Activated T-cell treated with anti-CD3 and anti-CD28 coated beads, Interleukin-2, amount 50 U/mL, for 4 hours (primary cell): ENCODE data around the gene NAT16. TPM values are rescaled to one million over a fixed set of nuclear protein-coding genes. Genes with fewer than 3 reads are reported as not detected.

Experiments
- ATAC-seq, 2 donors: fragments of 200-7000 bp; cut with Tn5 transposase; one replicate each; pipeline ENCODE4 v1.10.0; 2021
- DNase-seq: peaks from one replicate; pipeline ENCODE4 v3.0.0-alpha.2; 2020
- H3K27me3 Mint-ChIP-seq: one replicate; pipeline ENCODE4 v1.8.0; 2021; ENCODE audit warnings: low read depth, mixed read lengths
- H3K36me3 Mint-ChIP-seq: one replicate; pipeline ENCODE4 v1.8.0; 2022; ENCODE audit warnings: mixed read lengths; ENCODE audit not compliant: insufficient read depth
- H3K4me1 Mint-ChIP-seq: one replicate; pipeline ENCODE4 v1.8.0; 2021; ENCODE audit warnings: low read depth, mixed read lengths
- H3K4me3 Mint-ChIP-seq: one replicate; pipeline ENCODE4 v1.8.0; 2021; ENCODE audit warnings: mild to moderate bottlenecking, moderate library complexity, mixed read lengths
- H3K9me3 Mint-ChIP-seq: one replicate; pipeline ENCODE4 v1.8.0; 2021; ENCODE audit warnings: mixed read lengths
- total RNA-seq, 3 donors: library from RNA; stranded (reverse); gene quantifications; one replicate each; pipeline ENCODE4 v1.2.1, GENCODE V29; 2021

Gene NAT16
- total RNA-seq: not detected

- Mint-ChIP-seq H3K4me3 (peak within 1 kb of the TSS; percentile 19), H3K27me3 (peaks cover 66% of the 10 kb centered on the region), H3K9me3 (no peaks in the 10 kb centered on the region), H3K36me3 (no peaks in the 10 kb centered on the region), H3K4me1 (peaks cover 6% of the 10 kb centered on the region)
- no peak for DNase-seq
- no peak for ATAC-seq
Measured at GRCh38 chr7:101180130-101180755, at the start of gene NAT16. Gene NAT16 (minus strand): TSS chr7:101180293. CDS start chr7:101174807, 5,486 bp downstream.

DNA sequence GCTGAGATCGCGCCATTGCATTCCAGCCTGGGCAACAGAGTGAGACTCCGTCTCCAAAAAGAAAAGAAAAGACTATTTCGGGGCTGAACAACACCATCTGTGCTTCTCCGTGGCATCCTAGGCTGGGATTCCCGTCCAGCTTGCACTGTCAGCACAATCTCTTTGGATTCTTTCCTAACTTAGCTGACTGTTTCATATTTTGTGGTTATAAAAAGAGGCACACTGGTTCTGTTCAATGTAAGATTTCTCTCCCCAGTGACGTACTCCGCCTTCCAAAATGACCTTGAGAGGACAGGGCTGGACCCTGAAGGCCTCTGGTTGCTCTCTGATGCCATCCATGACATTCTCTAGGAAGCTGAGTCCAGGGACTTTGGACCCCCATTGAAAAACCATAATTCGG lies 46.6 kb upstream of the NAT16 start:
- H3K9me3 Mint-ChIP-seq: no peaks in the 10 kb centered on the region
- H3K36me3 Mint-ChIP-seq: peaks cover 16% of the 10 kb centered on the region
- no peak for ATAC-seq
- peaks cover 7% of the 10 kb centered on the region for H3K4me1 Mint-ChIP-seq
- no peak overlapping the region for H3K4me3 Mint-ChIP-seq
- no peak for DNase-seq
- no peaks in the 10 kb centered on the region for H3K27me3 Mint-ChIP-seq

- no peak for DNase-seq
- Mint-ChIP-seq H3K36me3 (peaks cover 19% of the 10 kb centered on the region), H3K9me3 (no peaks in the 10 kb centered on the region), H3K27me3 (no peaks in the 10 kb centered on the region), H3K4me1 (peaks cover 11% of the 10 kb centered on the region), H3K4me3 (no peak overlapping the region)
- ATAC-seq: no peak
Measured at GRCh38 chr7:101225650-101226049, 45.6 kb upstream of the NAT16 start.

GRCh38 chr7:101223528-101223927 lies 43.4 kb upstream of the NAT16 start:
- Mint-ChIP-seq H3K36me3 (peaks cover 18% of the 10 kb centered on the region), H3K4me3 (no peak overlapping the region), H3K27me3 (no peaks in the 10 kb centered on the region), H3K9me3 (no peaks in the 10 kb centered on the region), H3K4me1 (peaks cover 27% of the 10 kb centered on the region)
- ATAC-seq (no peak), DNase-seq (no peak)

- Mint-ChIP-seq H3K36me3 (peaks cover 18% of the 10 kb centered on the region), H3K4me1 (peaks cover 28% of the 10 kb centered on the region), H3K27me3 (no peaks in the 10 kb centered on the region), H3K9me3 (no peaks in the 10 kb centered on the region), H3K4me3 (no peak overlapping the region)
- no peak for ATAC-seq
- DNase-seq: no peak
Measured at GRCh38 chr7:101222275-101222830, 42.3 kb upstream of the NAT16 start.

- no peak for DNase-seq
- Mint-ChIP-seq H3K4me1 (peaks cover 38% of the 10 kb centered on the region), H3K9me3 (no peaks in the 10 kb centered on the region), H3K27me3 (no peaks in the 10 kb centered on the region), H3K36me3 (peaks cover 18% of the 10 kb centered on the region), H3K4me3 (peak overlapping the region; percentile 37)
- ATAC-seq: no peak
Measured at GRCh38 chr7:101220295-101220694, 40.2 kb upstream of the NAT16 start.

DNA sequence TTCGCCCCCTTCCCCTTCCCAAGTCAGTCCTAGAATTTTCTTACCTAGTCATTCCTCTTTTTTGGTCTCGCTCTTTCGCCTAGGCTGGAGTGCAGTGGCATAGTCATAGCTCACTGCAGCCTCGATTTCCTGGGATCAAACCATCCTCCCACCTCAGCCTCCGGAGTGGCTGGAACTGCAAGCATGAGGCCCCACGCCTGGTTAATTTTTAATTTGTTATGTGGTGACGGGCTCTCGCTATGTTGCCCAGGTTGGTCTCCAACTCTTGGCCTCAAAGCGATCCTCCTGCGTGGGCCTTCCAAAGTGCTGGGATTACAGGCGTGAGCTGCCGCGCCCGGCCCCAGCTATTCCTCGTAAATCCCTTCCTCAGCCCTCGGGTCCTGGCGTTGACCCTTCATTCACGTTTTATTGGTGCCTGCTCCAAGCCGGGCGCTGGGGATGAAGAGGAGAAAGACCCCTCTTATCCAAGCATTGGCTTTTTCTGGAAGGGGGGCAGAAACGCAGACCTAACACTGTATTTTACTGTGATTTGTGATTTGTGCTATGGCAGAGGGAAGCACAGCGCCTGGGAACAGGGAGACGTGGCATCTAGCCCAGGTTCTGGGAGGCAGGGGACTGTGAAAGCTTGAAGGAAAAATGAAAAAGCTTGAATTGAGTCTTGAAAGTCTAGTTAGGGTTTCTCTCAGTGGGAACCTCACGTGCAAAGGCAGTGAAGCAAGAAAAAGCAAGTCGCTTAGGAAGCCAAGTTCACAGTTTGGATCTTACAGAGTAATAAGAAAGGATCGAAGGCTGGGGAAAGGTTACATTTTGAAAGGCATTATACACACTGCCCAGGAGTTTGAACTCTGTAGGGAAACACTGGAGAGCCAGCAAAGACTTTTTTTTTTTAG lies 38.4 kb upstream of the NAT16 start:
- DNase-seq: no peak
- H3K36me3 Mint-ChIP-seq: peaks cover 14% of the 10 kb centered on the region
- no peaks in the 10 kb centered on the region for H3K27me3 Mint-ChIP-seq
- no peaks in the 10 kb centered on the region for H3K9me3 Mint-ChIP-seq
- ATAC-seq: no peak
- peak overlapping the region; percentile 97 for H3K4me3 Mint-ChIP-seq
- H3K4me1 Mint-ChIP-seq: peaks cover 38% of the 10 kb centered on the region

GRCh38 chr7:101217388-101218235 lies 37.5 kb upstream of the NAT16 start, which contains the start of the genes PLOD3 and ZNHIT1:
Gene PLOD3 (minus strand): TSS chr7:101217581. CDS start chr7:101217274, 307 bp downstream.
Gene ZNHIT1 (plus strand): TSS chr7:101218165. CDS start chr7:101218196, 31 bp downstream.
- ATAC-seq (peak; percentile 74 to 80), DNase-seq (peak; percentile 95)
- Mint-ChIP-seq H3K4me3 (peak within 1 kb of the TSS; percentile 97), H3K36me3 (peaks cover 14% of the 10 kb centered on the region), H3K27me3 (no peaks in the 10 kb centered on the region), H3K4me1 (peaks cover 38% of the 10 kb centered on the region), H3K9me3 (no peaks in the 10 kb centered on the region)

DNA sequence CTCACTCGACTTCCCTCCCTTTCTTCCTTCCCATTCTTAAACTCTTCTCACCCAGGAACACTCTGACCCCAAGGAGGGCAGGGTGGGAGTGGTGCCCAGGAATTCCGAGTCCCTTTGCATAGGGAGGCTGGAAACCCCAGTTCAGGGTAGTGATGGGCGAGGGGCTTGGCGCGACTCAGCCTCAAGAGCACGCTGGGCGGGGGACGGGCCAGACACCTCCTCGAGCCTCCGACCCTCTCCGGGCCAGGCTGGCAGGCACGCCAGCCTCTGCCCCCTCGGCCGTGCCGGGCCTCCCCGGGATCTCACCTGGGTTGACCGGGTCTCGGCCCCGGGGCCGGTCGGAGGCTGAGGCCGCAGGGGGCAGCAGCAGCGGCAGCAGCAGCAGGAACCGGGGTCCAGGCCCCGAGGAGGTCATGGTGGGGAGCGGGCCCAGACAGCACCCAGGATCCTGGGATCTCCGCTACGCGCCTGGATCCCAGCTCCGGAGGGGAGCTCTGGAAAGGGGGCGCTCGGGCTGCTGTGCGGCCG lies 36.8 kb upstream of the NAT16 start:
- peaks cover 35% of the 10 kb centered on the region for H3K4me1 Mint-ChIP-seq

DNA sequence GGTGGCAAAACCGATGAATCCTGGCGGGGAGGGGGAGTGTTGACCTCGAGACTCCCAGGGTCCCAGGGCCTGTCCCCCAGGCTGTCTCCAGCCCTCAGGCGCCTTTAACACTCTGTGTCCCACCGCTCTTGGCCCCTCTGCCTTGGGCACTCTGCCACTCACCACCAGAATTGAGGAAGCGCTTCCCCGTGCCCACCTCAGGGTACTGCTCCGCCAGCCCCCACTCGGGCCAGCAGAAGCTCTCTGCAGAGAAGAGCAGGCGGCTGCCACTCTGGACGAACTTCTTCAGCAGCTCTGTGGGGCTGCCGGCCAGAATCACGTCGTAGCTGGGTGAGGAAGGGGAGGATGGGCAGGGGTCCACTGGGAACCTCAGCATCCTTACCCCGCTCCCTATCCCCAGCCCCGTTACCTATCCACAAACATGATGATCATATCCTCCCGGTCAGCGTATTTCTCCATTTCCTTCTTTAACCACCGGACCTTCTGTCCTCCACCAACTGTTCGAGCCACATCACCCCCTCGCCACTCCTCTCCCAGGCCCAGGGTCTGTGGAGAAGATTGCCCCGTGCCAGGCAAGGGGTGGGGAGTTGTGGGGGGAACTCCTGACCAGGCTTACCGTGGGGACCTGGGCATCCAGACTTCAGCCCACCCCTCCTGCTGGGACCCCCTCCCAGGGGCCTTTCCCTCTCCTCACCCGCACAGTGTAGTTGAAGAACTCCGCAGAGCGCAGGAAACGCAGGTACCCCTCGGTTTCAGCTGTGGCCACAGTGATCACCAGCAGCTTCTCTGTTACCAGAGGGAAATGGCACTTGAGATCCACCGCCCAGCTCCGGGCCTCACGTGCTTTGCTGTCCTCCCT lies 36.1 kb upstream of the NAT16 start:
- H3K36me3 Mint-ChIP-seq: peaks cover 7% of the 10 kb centered on the region
- no peaks in the 10 kb centered on the region for H3K9me3 Mint-ChIP-seq
- H3K4me3 Mint-ChIP-seq: peak overlapping the region; percentile 97
- peaks cover 30% of the 10 kb centered on the region for H3K4me1 Mint-ChIP-seq
- ATAC-seq (no peak), DNase-seq (no peak)
- no peaks in the 10 kb centered on the region for H3K27me3 Mint-ChIP-seq

More for the DNA sequence above, 36.8 kb upstream of the NAT16 start:
- Mint-ChIP-seq H3K4me3 (peak overlapping the region; percentile 97), H3K36me3 (peaks cover 11% of the 10 kb centered on the region), H3K27me3 (no peaks in the 10 kb centered on the region), H3K9me3 (no peaks in the 10 kb centered on the region)
- DNase-seq (no peak), ATAC-seq (peak in 1 of 2 donors; percentile 15)

- ATAC-seq: no peak
- Mint-ChIP-seq H3K9me3 (no peaks in the 10 kb centered on the region), H3K4me3 (no peak overlapping the region), H3K36me3 (peaks cover 15% of the 10 kb centered on the region), H3K27me3 (no peaks in the 10 kb centered on the region), H3K4me1 (peaks cover 10% of the 10 kb centered on the region)
- DNase-seq: no peak
Measured at GRCh38 chr7:101212014-101212413, 31.9 kb upstream of the NAT16 start.

GRCh38 chr7:101211501-101211900 lies 31.4 kb upstream of the NAT16 start:
- ATAC-seq (no peak), DNase-seq (no peak)
- H3K36me3 Mint-ChIP-seq: peaks cover 15% of the 10 kb centered on the region
- peaks cover 6% of the 10 kb centered on the region for H3K4me1 Mint-ChIP-seq
- H3K4me3 Mint-ChIP-seq: no peak overlapping the region
- H3K27me3 Mint-ChIP-seq: no peaks in the 10 kb centered on the region
- H3K9me3 Mint-ChIP-seq: no peaks in the 10 kb centered on the region

DNA sequence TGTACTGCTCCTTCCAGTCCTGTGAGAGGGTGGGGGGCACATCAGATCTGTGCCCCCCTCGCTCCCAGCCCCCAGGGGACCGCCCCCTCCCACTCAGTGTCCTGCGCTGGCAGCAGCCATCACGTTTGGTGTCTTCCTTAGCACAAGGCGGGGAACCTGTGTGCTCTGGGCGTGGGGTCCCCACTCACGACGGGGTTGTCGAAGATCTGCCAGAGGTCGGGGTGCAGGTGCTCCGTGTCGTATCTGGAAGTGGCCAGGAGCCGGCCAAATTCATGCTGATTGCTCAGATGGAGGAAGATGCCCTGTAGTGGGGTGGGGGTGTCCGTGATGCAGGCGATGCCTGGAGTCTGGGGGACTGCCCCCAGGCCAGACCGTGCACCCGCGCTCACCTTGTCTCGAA lies 30.1 kb upstream of the NAT16 start:
- peaks cover 14% of the 10 kb centered on the region for H3K36me3 Mint-ChIP-seq
- H3K4me1 Mint-ChIP-seq: no peaks in the 10 kb centered on the region
- no peak for DNase-seq
- no peak overlapping the region for H3K4me3 Mint-ChIP-seq
- no peaks in the 10 kb centered on the region for H3K9me3 Mint-ChIP-seq
- H3K27me3 Mint-ChIP-seq: no peaks in the 10 kb centered on the region
- ATAC-seq: no peak
